GM21737 (cell line): ENCODE data around the gene IQCK.
"Not testable (repeated sequence)": the region's sequence is repeated elsewhere in the genome, so short reads cannot be mapped to it uniquely, and the experiment has no call there.

ENCODE experiments used
- ATAC-seq: cut with Tn5 transposase; IDR thresholded peaks from one replicate; pipeline ENCODE4 v1.9.1; 2021; ENCODE audit warnings: mild to moderate bottlenecking, moderate library complexity; ENCODE audit not compliant: unreplicated experiment

The IQCK gene

GRCh38 chr16:19785081-19785480 is 67.0 kb downstream of the IQCK start:
- ATAC-seq, result no peak

GRCh38 chr16:19785512-19786130 is 67.5 kb downstream of the IQCK start:
- ATAC-seq, result no peak

- ATAC-seq, result not testable (repeated sequence)
Measured at GRCh38 chr16:19801369-19801768, 83.3 kb downstream of the IQCK start.

DNA sequence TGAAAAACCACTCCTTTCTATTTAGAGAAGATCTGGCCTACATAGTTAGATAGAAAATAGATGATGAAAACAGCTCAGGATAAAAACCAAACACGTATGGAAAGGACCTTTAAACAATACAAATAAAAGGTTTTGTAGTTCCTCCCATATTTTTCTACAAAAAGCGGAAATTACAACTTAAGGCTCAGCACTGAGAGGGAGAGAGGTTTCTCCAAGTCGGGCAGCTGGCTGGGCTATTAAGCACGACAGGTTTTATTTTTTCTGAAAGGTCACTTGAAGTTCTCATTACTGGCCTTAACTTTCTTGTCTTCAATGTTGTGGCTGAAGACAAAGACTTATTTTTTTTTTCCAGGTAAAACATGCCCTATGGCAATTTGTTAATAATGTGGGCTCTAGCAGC is 83.8 kb downstream of the IQCK start:
- ATAC-seq, result not testable (repeated sequence)

DNA sequence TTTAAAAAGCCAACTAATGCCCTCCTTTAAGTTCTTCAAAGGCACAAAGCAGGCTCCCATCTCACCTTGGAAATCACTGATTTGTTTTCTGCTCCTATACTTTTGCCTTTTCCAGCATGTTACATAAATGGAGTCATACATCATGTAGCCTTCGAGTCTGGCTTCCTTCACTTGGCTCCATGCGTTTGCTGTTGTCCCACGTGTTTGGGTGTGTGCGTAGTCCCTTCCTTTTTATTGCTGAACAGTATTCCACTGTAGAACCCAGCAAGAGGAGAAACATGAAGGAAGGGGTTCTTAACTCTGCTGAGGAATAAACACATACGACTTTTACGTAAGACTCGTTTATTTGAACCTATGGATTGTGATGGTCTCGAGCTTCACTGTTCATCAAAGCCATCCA is 84.5 kb downstream of the IQCK start:
- ATAC-seq, result no peak

DNA sequence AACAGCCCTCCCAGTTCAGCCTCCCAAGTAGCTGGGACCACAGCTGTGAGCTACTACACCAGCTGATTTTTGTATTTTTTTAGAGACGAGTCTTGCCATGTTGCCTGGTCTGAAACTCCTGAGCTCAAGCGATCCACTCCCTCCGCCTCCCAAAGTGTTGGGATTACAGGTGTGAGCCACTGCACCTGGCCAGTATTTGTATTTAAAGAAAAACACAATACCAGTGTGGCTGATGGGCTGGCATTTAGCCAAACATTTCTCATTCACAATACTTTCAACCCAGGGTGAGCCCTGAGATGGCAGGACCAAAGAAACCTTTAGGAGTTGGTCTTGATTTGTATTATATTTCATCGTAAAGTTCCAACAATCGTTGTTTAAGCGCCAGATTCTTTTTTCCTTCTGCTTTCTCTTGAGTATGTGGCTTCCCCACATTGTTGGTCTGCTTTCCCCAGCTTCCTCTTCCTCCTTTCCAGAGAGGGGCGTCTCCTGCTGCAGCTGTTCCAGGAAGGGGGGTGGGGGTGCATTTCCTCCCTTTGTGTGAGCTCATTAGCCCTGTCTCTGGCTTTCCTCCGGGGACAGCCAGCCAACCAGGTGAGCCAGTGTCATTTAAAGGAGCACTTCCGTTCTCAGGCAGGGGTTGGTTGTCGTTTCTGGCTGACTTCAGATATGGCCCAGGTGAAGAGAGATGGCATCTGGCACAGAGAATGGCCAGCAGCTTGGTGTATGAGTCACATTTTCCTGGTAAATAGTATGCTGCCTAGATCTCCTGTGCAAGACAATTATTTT is 86.7 kb downstream of the IQCK start:
- ATAC-seq, result no peak

DNA sequence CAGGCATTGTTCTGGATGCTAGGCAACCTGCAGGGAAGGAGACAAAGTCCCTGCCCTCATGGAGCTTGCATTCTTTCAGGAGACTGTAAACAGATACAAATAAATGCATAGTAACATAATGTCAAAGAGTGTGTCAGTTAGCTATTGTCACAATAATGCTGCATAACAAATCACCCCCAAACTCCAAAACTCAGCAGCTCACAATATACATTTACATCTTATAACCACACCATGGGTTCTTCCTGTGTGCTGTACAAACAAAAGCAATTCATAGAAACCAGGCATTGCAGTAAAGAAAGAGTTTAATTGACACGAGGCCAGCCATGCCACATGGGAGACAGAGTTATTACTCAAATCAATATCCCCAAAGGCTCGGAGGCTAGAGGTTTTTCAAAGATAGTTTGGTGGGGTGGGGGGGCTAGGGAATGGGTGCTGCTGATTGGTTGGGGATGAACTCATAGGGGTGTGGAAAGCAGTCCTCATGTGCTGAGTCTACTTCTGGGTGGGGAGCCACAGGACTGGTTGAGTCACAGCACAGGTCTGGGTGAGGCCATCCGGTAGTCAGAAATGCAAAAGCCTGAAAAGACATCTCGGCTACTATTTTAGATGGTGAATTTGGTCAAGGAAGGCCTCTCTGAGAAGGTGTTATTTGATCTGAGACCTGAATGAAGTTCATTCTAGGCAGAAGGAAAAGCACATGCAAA is 87.5 kb downstream of the IQCK start:
- ATAC-seq, result no peak

GRCh38 chr16:19808061-19808641 is 90.1 kb downstream of the IQCK start:
- ATAC-seq, result peak; percentile 89

- no peak for ATAC-seq
Measured at GRCh38 chr16:19809121-19809635, 91.1 kb downstream of the IQCK start.

DNA sequence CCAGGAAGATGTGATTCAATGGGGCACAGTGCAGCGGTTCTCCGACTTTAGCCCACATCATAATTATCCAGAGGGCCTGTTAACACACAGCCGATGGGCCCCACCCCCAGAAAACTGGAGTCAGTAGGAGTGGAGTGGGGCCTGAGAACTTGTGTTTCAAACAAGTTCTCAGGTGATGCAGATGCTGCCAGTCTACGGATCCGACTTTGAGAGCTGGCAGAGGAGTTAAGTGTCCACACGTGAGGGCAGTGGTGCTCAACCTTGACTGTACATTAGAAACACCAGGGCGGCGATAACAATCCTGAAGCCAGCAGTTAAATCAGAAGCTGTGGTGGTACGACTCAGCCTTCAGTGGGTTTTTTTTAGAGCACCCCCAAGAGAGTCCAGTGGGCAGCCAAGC is 91.6 kb downstream of the IQCK start:
- no peak for ATAC-seq

DNA sequence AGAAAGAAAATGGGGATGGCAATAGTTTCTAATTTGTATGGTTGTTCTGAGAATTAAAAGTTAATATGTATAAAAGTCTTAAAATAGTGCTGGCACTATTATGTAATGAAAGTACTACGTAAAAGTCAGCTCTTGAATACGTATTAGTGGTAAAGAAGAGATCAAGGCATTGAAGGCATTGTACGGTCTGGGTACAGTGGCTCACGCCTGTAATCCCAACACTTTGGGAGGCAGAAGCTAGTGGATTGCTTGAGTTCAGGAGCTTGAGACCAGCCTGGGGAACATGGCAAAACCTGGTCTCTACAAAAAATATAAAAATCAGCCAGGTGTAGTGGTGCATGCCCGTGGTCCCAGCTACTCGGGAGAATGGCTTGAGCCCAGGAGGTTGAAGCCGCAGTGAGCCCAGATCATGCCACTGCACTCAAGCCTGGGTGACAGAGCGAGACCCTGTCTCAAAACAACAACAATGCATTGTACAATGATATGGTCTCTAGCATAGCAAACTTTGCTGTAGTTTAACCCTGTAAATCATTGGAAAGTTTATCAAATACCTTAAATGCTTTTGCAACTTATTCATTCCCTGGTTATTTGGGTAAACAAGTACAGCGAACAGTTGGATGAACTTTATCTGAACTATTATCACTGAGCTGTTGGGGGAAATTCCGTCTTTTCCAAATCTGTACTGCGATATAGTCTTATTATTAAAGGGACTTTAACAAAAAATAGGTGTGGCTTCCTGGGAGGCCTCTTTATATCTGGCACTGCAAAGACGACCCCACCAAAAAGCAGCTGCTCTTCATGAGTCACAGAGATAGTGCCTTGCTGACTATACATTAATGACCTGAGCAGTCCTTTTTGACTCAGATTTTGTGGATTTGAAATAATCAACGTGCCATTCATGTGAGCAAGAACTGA is 93.0 kb downstream of the IQCK start:
- ATAC-seq, result no peak

GRCh38 chr16:19812986-19813385 is 94.9 kb downstream of the IQCK start:
- no peak for ATAC-seq

GRCh38 chr16:19815418-19815817 is 97.3 kb downstream of the IQCK start:
- no peak for ATAC-seq

DNA sequence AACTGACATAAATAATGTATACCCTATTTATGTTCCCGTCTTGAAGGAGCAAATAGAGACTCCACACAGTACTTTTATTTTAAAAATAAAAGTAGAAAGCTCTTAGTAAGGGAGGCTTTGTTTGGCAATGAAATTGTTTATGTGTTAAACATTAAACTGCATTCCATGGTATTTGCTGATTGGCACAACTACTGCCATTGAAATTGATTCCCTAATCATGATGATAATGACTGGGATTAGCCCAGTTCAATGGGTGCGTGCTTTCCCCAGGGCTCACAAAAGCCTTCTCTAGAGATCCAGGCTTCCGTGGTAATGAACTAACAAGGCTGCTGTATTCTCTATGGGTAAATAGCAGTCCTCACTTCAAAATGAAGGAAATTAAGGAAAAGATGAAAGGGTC is 99.1 kb downstream of the IQCK start:
- ATAC-seq, result no peak

DNA sequence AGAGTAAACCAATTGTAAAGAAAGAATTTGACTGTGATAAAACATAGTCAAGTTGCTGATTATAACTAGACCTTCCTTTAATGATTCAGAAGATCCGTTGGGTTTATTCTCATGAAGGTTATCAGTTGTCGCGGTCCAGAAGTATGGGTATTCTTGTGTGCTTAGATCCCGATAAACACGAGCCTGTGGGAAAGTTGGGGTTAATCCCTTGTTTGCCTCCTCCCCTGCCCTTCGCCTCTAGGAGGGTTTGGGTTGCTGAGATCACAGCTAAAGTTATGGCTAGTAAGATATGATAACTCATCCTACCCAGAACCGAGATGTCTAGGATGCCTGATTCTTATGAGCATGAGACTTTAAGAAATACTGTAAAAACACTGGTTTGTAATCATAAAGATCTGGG is 99.8 kb downstream of the IQCK start:
- no peak for ATAC-seq

GRCh38 chr16:19822533-19822932 is 104.5 kb downstream of the IQCK start:
- no peak for ATAC-seq

DNA sequence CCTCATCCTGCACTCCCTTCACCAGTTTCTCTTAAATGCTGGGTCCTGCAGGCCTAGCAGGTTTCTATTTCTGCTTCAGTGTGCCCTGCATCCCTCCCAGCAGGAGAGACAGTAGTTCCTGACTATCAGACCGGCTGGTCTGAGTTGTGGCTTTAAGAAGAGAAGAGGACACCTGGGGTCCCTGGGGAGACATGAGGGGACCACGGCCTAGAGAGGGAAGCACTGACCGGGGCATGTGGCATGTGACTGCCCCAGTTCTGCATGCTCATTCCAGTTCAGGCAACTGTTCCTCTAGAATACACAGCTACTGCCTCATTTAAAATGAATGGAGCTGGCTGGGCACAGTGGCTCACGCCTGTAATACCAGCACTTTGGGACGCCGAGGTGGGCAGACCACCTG is 105.3 kb downstream of the IQCK start:
- no peak for ATAC-seq

GRCh38 chr16:19824216-19824615 is 106.1 kb downstream of the IQCK start:
- no peak for ATAC-seq

DNA sequence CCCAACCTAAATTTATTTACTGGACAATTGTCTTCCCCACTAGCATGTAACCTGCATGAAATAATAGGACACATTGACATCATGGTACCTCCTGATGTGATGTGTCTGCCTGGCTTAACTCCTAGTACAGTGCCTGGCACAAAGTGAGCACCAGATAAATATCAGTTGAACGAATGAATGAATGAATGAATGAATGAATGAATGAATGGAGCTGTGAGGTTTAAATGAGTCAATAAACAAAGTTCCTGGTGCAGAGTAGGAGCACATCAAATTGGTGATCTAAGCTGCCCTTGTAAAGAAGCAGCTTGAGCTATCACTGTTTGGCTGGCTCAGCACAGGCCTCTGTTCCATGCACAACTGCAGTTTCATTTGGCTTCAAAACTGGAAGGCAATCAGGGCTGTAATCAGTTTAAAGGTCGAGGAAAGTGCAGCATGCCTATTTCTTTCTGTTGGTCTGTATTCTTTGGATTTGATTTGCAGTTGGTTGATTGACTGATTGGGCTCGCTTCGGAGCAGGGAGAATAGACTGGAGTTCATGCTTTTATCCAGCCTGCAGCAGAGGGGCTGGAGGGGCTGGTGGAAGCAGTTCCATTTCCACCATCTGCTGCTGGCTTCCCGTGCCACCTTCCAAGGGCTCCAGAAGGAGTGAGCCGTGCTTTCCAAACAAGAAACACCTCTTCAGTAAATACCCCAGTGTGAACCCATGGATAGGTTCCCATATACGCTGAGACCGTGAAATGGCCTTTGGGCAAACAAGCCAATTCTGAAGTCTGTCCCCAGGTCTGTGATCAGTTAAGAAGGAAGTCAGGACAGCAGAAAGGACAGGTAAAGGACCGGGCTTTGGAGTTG is 112.0 kb downstream of the IQCK start:
- ATAC-seq, result no peak
